Gastrocnemius medialis (tissue), 4 donors: ENCODE results near the gene RAD9A. TPM values are rescaled to one million over a fixed set of nuclear protein-coding genes. Genes with fewer than 3 reads are reported as not detected.
A peak's percentile ranks its signal among the peaks of the same experiment; 100 is the strongest.

Experiments
- ATAC-seq, 2 donors: fragments of 150-250 bp; one replicate each; pipeline ENCODE4 v1.9.1; 2016
- DNase-seq, 2 donors: peaks; one replicate each; pipeline ENCODE4 v3.0.0-alpha.2; 2019
- H3K27ac ChIP-seq, 4 donors: fragments of 200-600 bp; sonication (generic); 1 replicate in 1 of 4; 2 replicates in 3 of 4; pipeline ENCODE4 v1.5.1; 2016 to 2018; ENCODE audit warnings: mild to moderate bottlenecking in 2 of 4, moderate library complexity in 1 of 4
- H3K27me3 ChIP-seq, 3 donors: fragments of 200-600 bp; sonication (generic) in 2 of 3; 1 replicate in 1 of 3; 2 replicates in 2 of 3; pipeline versions ENCODE4 v1.5.1 to v1.6.0; 2016 to 2019; ENCODE audit warnings: mild to moderate bottlenecking in 1 of 3, moderate library complexity in 1 of 3
- H3K36me3 ChIP-seq, 2 donors: fragments of 200-600 bp; sonication (generic) in 1 of 2; one replicate each; pipeline ENCODE4 v1.5.1; 2017 to 2018
- H3K4me1 ChIP-seq, 2 donors: fragments of 200-600 bp; sonication (generic) in 1 of 2; one replicate each; pipeline ENCODE4 v1.5.1; 2016 to 2017; ENCODE audit warnings: mild to moderate bottlenecking in 2 of 2
- H3K4me3 ChIP-seq, 4 donors: fragments of 200-600 bp; sonication (generic) in 3 of 4; 1 replicate in 1 of 4; 2 replicates in 3 of 4; pipeline ENCODE4 v1.5.1; 2016 to 2019; ENCODE audit warnings: mild to moderate bottlenecking in 2 of 4
- H3K9me3 ChIP-seq, 3 donors: fragments of 200-600 bp; sonication (generic) in 2 of 3; 1 replicate in 1 of 3; 2 replicates in 2 of 3; pipeline ENCODE4 v1.5.1; 2016 to 2019
- POLR2A ChIP-seq, 2 donors: fragments of 450-650 bp; IDR thresholded peaks; one replicate each; pipeline ENCODE4 v1.6.1; 2017; ENCODE audit warnings: antibody characterized with exemption in 2 of 2, mild to moderate bottlenecking in 2 of 2, moderate library complexity in 2 of 2
- in situ Hi-C, 4 donors: fragments of 200-750 bp; cut with MboI; loops; one replicate each; pipeline versions ENCODE4 v1.15.0 to v1.8.0; 2017; ENCODE audit warnings: low sequenced_read_pairs in 4 of 4
- intact Hi-C: fragments of 100-400 bp; cut with DNase I; formaldehyde crosslinking; loops from one replicate; pipeline ENCODE4 v1.15.1; 2023; ENCODE audit warnings: low total_unique reads
- total RNA-seq, 4 donors: library from RNA; depleted of rRNA; stranded (reverse); fragments of >200 nt; gene quantifications; one replicate each; pipeline versions ENCODE4 v1.1.0 to v1.2.3, GENCODE V29; 2016
- TF ChIP-seq, protein P1 (sequence below), 5 experiments: fragments of 450-650 bp in 3 of 5; fragments of 200-600 bp in 2 of 5; sonication (generic) in 2 of 5; IDR thresholded peaks in 4 of 5; conservative IDR thresholded peaks in 1 of 5; 1 replicate in 4 of 5; 2 replicates in 1 of 5; pipeline ENCODE4 v1.5.1; 2016 to 2019; ENCODE audit warnings: antibody characterized with exemption in 5 of 5, mild to moderate bottlenecking in 3 of 5, moderate library complexity in 3 of 5

The RAD9A gene
- total RNA-seq, 4 donors from 2014 or later = 5.2 to 14.7 (median 7.7) TPM

DNA sequence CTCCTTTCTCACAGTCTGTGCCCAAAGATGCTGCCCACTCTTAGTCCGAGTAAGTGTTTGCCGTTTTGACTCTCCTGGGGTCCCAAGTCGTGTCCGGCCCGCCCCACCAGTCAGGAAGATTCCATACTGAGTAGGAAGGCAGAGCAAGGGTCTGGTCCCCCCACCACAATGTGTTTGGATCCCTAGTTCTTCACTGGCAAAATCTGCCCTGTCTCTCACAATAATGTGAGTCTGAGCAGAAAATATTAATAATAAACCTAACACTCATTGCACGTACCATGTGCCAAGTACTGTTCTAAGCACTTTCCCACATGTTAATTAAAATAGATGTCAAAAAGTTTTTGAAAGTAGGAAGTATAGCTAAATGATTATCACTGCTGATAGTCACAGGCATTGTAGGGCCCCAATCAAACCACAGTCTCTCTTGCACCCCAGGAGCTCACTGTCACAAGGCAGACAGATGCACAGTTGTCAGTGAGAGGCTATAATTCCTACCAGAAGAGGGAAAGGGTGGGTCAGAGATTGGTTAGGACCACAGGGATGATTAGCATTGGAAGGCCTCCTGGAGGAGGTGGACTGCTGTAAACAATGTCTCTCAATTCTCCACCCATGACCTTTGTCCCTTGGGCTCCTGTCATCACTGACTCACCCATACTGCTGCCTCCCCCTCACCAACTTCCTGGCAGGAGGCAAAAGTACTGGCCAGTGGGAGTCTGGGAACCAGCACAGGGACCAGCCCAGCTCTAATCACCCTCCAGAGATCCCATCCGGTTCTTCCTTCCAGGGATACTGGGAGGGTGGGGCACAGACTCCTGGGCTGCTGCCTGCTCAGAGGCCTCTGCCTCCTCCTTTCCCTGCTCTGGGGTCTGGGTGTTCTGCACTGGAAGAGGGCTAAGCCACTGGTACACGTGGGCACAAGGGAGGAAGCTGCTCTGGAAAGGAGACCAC, 37.4 kb upstream of the RAD9A start:
- TF ChIP-seq, protein P1, sequence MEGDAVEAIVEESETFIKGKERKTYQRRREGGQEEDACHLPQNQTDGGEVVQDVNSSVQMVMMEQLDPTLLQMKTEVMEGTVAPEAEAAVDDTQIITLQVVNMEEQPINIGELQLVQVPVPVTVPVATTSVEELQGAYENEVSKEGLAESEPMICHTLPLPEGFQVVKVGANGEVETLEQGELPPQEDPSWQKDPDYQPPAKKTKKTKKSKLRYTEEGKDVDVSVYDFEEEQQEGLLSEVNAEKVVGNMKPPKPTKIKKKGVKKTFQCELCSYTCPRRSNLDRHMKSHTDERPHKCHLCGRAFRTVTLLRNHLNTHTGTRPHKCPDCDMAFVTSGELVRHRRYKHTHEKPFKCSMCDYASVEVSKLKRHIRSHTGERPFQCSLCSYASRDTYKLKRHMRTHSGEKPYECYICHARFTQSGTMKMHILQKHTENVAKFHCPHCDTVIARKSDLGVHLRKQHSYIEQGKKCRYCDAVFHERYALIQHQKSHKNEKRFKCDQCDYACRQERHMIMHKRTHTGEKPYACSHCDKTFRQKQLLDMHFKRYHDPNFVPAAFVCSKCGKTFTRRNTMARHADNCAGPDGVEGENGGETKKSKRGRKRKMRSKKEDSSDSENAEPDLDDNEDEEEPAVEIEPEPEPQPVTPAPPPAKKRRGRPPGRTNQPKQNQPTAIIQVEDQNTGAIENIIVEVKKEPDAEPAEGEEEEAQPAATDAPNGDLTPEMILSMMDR (IDR thresholded peaks at IDR 0.05 in 4 of 5, conservative IDR thresholded peaks at IDR 0.05 in 1 of 5) = no peak
- TF ChIP-seq POLR2A (IDR thresholded peaks at IDR 0.05) = no peak
- Histone ChIP-seq H3K9me3 (no peaks in the 10 kb centered on the region), H3K4me3 (peak overlapping the region; percentile 79 to 93 (median 84)), H3K27me3 (no peaks in the 10 kb centered on the region), H3K36me3 (peaks cover 0 to 5% of the 10 kb centered on the region in 2 donors), H3K4me1 (peaks cover 39 to 48% of the 10 kb centered on the region in 2 donors), H3K27ac (peak overlapping the region; percentile 94 to 100 (median 98))
- peak in 1 of 2 donors; percentile 71 for DNase-seq
- intact Hi-C loops = no loop called here
- peak in 1 of 2 donors; percentile 7 for ATAC-seq
- in situ Hi-C loops = loop anchor here in 3 of 4 donors (5.0 kb wide), 1 partner anchor 33 kb away; no protein-coding TSS in a partner anchor

DNA sequence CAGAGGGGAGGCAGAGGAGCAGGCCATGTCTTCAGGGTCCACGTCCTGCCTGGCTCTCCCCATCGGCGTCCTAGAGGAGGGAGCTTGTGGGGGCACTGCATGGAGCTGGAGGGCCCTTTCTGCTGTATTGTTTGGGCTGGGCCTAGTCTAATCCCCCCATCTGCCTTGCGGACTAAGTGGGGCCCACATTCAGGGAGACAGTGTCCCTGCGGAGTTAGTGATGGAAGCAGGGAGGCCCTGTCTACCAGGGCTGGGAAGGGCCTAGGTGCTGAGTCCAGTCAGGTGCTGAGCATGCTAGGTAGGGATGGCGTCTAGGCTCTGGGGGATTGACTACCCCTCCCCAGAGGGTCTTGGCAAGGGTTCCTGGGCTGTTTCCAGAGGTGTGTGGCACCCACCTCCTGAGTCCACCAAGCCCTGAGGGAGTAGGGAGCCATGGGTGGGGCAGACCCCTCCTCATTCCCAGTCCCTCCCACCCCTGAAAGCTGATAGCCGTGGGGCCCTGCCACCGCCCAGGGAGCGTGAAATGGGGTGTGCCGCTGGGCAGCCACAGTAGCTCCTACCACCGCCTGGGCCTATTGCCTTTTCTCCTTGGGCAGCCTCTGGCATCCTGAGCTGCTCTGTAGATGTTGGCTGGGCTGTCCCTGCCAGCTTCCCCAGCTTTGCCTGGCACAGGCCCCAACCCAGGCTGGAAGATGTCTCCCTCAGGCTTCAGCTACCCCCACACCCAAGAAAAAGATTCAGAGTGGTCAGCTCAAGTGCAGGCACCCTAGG, 36.6 kb upstream of the RAD9A start:
- DNase-seq (no peak), ATAC-seq (no peak)
- Histone ChIP-seq H3K27me3 (no peaks in the 10 kb centered on the region), H3K36me3 (peaks cover 0 to 5% of the 10 kb centered on the region in 2 donors), H3K4me1 (peaks cover 39 to 48% of the 10 kb centered on the region in 2 donors), H3K4me3 (no peak overlapping the region), H3K27ac (peak overlapping the region; percentile 94 to 100 (median 98)), H3K9me3 (no peaks in the 10 kb centered on the region)
- intact Hi-C loops (no loop called here), in situ Hi-C loops (no loop called here)
- TF ChIP-seq POLR2A (IDR thresholded peaks at IDR 0.05) = no peak
- TF ChIP-seq, protein P1 (IDR thresholded peaks at IDR 0.05 in 4 of 5, conservative IDR thresholded peaks at IDR 0.05 in 1 of 5) = no peak

DNA sequence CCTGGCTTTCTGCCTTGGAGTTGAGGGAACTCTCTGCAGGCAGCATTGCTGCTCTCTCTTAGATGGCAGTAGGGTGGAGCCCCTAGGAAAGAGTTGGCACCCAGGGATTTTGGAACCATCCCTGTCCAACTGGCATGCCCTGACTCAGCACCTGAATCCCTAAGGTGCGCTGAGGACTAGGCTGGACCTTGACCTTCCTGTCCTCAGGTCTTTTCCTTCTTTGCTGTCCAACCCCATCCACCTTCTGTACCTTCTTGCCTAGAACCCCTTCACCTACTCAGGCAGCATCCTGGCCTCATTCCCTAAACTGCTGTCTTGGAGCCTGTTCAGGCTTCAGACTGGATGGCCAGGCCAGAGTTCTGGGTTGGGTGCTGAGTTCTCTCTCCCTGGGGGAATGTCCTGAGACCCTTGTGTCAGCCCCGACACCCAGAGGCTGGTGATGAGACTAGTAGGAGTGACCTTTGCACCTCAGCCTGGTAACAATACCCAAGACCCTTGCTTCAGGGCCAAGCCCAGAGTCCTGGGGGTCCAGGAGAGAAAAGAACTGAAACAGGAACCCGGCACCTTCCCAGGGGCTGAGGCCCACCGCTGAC, 35.9 kb upstream of the RAD9A start:
- TF ChIP-seq, protein P1 (IDR thresholded peaks at IDR 0.05 in 4 of 5, conservative IDR thresholded peaks at IDR 0.05 in 1 of 5) = no peak
- TF ChIP-seq POLR2A (IDR thresholded peaks at IDR 0.05) = no peak
- intact Hi-C loops = no loop called here
- H3K9me3 ChIP-seq = no peaks in the 10 kb centered on the region

GRCh38 chr11:67356387-67356863, 35.4 kb upstream of the RAD9A start:
- DNase-seq = no peak

More for the DNA sequence above, 35.9 kb upstream of the RAD9A start:
- no peaks in the 10 kb centered on the region for H3K27me3 ChIP-seq
- DNase-seq = no peak
- no peak overlapping the region for H3K4me3 ChIP-seq
- H3K4me1 ChIP-seq = peaks cover 38 to 48% of the 10 kb centered on the region in 2 donors
- in situ Hi-C loops = no loop called here
- peaks cover 0 to 5% of the 10 kb centered on the region in 2 donors for H3K36me3 ChIP-seq
- no peak for ATAC-seq
- peak overlapping the region; percentile 94 to 100 (median 98) for H3K27ac ChIP-seq

More at GRCh38 chr11:67356387-67356863, 35.4 kb upstream of the RAD9A start:
- in situ Hi-C loops (no loop called here), intact Hi-C loops (no loop called here)
- Histone ChIP-seq H3K4me1 (peaks cover 32 to 46% of the 10 kb centered on the region in 2 donors), H3K27me3 (no peaks in the 10 kb centered on the region), H3K4me3 (no peak overlapping the region), H3K36me3 (peaks cover 0 to 5% of the 10 kb centered on the region in 2 donors), H3K27ac (peak overlapping the region; percentile 94 to 100 (median 98)), H3K9me3 (no peaks in the 10 kb centered on the region)
- TF ChIP-seq POLR2A (IDR thresholded peaks at IDR 0.05) = no peak
- TF ChIP-seq, protein P1 (IDR thresholded peaks at IDR 0.05 in 4 of 5, conservative IDR thresholded peaks at IDR 0.05 in 1 of 5) = no peak
- ATAC-seq = no peak
